OCI-LY7 (cell line): ENCODE results near the gene ZNF136.

Experiments
- EZH2phosphoT487 ChIP-seq: fragments of 200-600 bp; sonication (generic); IDR thresholded peaks from 2 replicates; pipeline ENCODE4 v1.6.1; 2018; ENCODE audit warnings: low read depth, borderline replicate concordance, mild to moderate bottlenecking, mixed run types, antibody characterized with exemption, low read length, moderate library complexity, mixed read lengths
- TF ChIP-seq, protein P1 (sequence below): fragments of 200-600 bp; sonication (generic); conservative IDR thresholded peaks from 2 replicates; pipeline ENCODE4 v1.5.1; 2014; ENCODE audit warnings: mild to moderate bottlenecking, antibody characterized with exemption, low read length, moderate library complexity, mixed read lengths

DNA sequence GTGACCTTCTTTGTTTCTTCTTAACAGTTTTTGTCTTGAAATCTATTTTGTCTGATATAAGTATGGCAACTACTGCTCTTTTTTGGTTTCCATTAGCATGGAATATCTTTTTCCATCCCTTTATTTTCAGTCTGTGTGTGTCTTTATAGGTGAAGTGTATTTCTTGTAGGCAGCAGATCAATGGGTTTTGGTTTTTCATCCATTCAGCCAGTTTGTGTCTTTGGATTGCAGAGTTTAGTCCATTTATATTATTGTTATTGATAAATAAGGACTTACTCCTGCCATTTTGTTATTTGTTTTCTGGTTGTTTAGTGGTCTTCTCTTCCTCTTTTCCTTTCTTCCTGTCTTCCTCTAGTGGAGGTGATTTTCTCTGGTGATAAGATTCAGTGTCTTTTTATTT, 54.4 kb downstream of the ZNF136 start:
- TF ChIP-seq, protein P1, sequence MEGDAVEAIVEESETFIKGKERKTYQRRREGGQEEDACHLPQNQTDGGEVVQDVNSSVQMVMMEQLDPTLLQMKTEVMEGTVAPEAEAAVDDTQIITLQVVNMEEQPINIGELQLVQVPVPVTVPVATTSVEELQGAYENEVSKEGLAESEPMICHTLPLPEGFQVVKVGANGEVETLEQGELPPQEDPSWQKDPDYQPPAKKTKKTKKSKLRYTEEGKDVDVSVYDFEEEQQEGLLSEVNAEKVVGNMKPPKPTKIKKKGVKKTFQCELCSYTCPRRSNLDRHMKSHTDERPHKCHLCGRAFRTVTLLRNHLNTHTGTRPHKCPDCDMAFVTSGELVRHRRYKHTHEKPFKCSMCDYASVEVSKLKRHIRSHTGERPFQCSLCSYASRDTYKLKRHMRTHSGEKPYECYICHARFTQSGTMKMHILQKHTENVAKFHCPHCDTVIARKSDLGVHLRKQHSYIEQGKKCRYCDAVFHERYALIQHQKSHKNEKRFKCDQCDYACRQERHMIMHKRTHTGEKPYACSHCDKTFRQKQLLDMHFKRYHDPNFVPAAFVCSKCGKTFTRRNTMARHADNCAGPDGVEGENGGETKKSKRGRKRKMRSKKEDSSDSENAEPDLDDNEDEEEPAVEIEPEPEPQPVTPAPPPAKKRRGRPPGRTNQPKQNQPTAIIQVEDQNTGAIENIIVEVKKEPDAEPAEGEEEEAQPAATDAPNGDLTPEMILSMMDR: no peak
- TF ChIP-seq EZH2phosphoT487: no peak
